Stimulated activated memory B cell treated with anti-CD40 and anti-IgM and Interleukin-4, amounts not matched to agents 10 μg/mL and 1 μg/mL and 100 μg/mL, for 72 hours (primary cell): ENCODE results near the gene ANKRD11.
"Not testable (repeated sequence)": the region's sequence is repeated elsewhere in the genome, so short reads cannot be mapped to it uniquely, and the experiment has no call there.

Experiments
- ATAC-seq: fragments of 150-1000 bp; cut with Tn5 transposase; 2 replicates; pipeline ENCODE4 v1.10.0; 2021
- H3K27ac Mint-ChIP-seq: one replicate; pipeline ENCODE4 v1.8.0; 2022; ENCODE audit warnings: mild to moderate bottlenecking, mixed read lengths
- H3K27me3 Mint-ChIP-seq: one replicate; pipeline ENCODE4 v1.8.0; 2022; ENCODE audit warnings: mixed read lengths
- H3K36me3 Mint-ChIP-seq: one replicate; pipeline ENCODE4 v1.8.0; 2022; ENCODE audit warnings: mixed read lengths
- H3K4me1 Mint-ChIP-seq: one replicate; pipeline ENCODE4 v1.8.0; 2022; ENCODE audit warnings: mixed read lengths
- H3K4me3 Mint-ChIP-seq: one replicate; pipeline ENCODE4 v1.8.0; 2022; ENCODE audit warnings: mild to moderate bottlenecking, moderate library complexity, mixed read lengths
- H3K9me3 Mint-ChIP-seq: one replicate; pipeline ENCODE4 v1.8.0; 2022; ENCODE audit warnings: mixed read lengths

Gene ANKRD11

GRCh38 chr16:89437991-89438390 is 52.4 kb downstream of the ANKRD11 start:
- H3K36me3 Mint-ChIP-seq = peaks cover 35% of the 10 kb centered on the region
- H3K27me3 Mint-ChIP-seq = no peaks in the 10 kb centered on the region
- H3K27ac Mint-ChIP-seq = no peak overlapping the region
- no peak for ATAC-seq
- peaks cover 62% of the 10 kb centered on the region for H3K4me1 Mint-ChIP-seq
- peaks cover 3% of the 10 kb centered on the region for H3K9me3 Mint-ChIP-seq
- H3K4me3 Mint-ChIP-seq = no peak overlapping the region

- Mint-ChIP-seq H3K4me1 (peaks cover 56% of the 10 kb centered on the region), H3K27ac (no peak overlapping the region), H3K27me3 (no peaks in the 10 kb centered on the region), H3K4me3 (no peak overlapping the region), H3K36me3 (peaks cover 35% of the 10 kb centered on the region), H3K9me3 (peaks cover 3% of the 10 kb centered on the region)
- no peak for ATAC-seq
Measured at GRCh38 chr16:89437251-89437987, 52.9 kb downstream of the ANKRD11 start.

- no peak overlapping the region for H3K4me3 Mint-ChIP-seq
- H3K27ac Mint-ChIP-seq = no peak overlapping the region
- peaks cover 46% of the 10 kb centered on the region for H3K4me1 Mint-ChIP-seq
- ATAC-seq = no peak
- no peaks in the 10 kb centered on the region for H3K27me3 Mint-ChIP-seq
- peaks cover 35% of the 10 kb centered on the region for H3K36me3 Mint-ChIP-seq
- H3K9me3 Mint-ChIP-seq = peaks cover 3% of the 10 kb centered on the region
Measured at GRCh38 chr16:89436366-89436765, 54.0 kb downstream of the ANKRD11 start.

GRCh38 chr16:89435059-89435458 is 55.3 kb downstream of the ANKRD11 start:
- Mint-ChIP-seq H3K4me3 (peak overlapping the region; percentile 47), H3K4me1 (peaks cover 34% of the 10 kb centered on the region), H3K36me3 (peaks cover 28% of the 10 kb centered on the region)
- H3K9me3 Mint-ChIP-seq, H3K27me3 Mint-ChIP-seq, H3K27ac Mint-ChIP-seq, ATAC-seq: not testable (repeated sequence)

GRCh38 chr16:89434490-89434889 is 55.9 kb downstream of the ANKRD11 start:
- Mint-ChIP-seq H3K9me3 (peaks cover 3% of the 10 kb centered on the region), H3K36me3 (peaks cover 23% of the 10 kb centered on the region), H3K27ac (no peak overlapping the region), H3K4me3 (no peak overlapping the region), H3K27me3 (no peaks in the 10 kb centered on the region), H3K4me1 (peaks cover 29% of the 10 kb centered on the region)
- ATAC-seq = no peak

GRCh38 chr16:89433363-89433984 is 56.9 kb downstream of the ANKRD11 start:
- H3K9me3 Mint-ChIP-seq, ATAC-seq, H3K4me3 Mint-ChIP-seq, H3K27me3 Mint-ChIP-seq, H3K27ac Mint-ChIP-seq: not testable (repeated sequence)
- Mint-ChIP-seq H3K4me1 (peaks cover 26% of the 10 kb centered on the region), H3K36me3 (peaks cover 20% of the 10 kb centered on the region)

- no peak for ATAC-seq
- Mint-ChIP-seq H3K4me1 (peaks cover 17% of the 10 kb centered on the region), H3K27ac (no peak overlapping the region), H3K9me3 (peaks cover 3% of the 10 kb centered on the region), H3K36me3 (peaks cover 13% of the 10 kb centered on the region), H3K27me3 (no peaks in the 10 kb centered on the region), H3K4me3 (no peak overlapping the region)
Measured at GRCh38 chr16:89431630-89432029, 58.7 kb downstream of the ANKRD11 start.

GRCh38 chr16:89431158-89431584 is 59.2 kb downstream of the ANKRD11 start:
- no peak overlapping the region for H3K27ac Mint-ChIP-seq
- peaks cover 3% of the 10 kb centered on the region for H3K9me3 Mint-ChIP-seq
- H3K36me3 Mint-ChIP-seq = peaks cover 17% of the 10 kb centered on the region
- peaks cover 21% of the 10 kb centered on the region for H3K4me1 Mint-ChIP-seq
- no peak for ATAC-seq
- no peaks in the 10 kb centered on the region for H3K27me3 Mint-ChIP-seq
- no peak overlapping the region for H3K4me3 Mint-ChIP-seq

GRCh38 chr16:89430436-89431157 is 59.8 kb downstream of the ANKRD11 start:
- Mint-ChIP-seq H3K4me3 (no peak overlapping the region), H3K36me3 (peaks cover 17% of the 10 kb centered on the region), H3K9me3 (peaks cover 1% of the 10 kb centered on the region), H3K4me1 (peaks cover 21% of the 10 kb centered on the region), H3K27me3 (no peaks in the 10 kb centered on the region), H3K27ac (no peak overlapping the region)
- no peak for ATAC-seq

- H3K27ac Mint-ChIP-seq, H3K9me3 Mint-ChIP-seq, ATAC-seq, H3K4me3 Mint-ChIP-seq, H3K27me3 Mint-ChIP-seq: not testable (repeated sequence)
- peaks cover 36% of the 10 kb centered on the region for H3K4me1 Mint-ChIP-seq
- H3K36me3 Mint-ChIP-seq = peaks cover 19% of the 10 kb centered on the region
Measured at GRCh38 chr16:89428605-89429004, 61.8 kb downstream of the ANKRD11 start.

GRCh38 chr16:89426736-89427530 is 63.4 kb downstream of the ANKRD11 start:
- ATAC-seq = no peak
- Mint-ChIP-seq H3K27ac (peak overlapping the region; percentile 20), H3K4me1 (peaks cover 53% of the 10 kb centered on the region), H3K4me3 (peak overlapping the region; percentile 42), H3K27me3 (no peaks in the 10 kb centered on the region), H3K36me3 (peaks cover 21% of the 10 kb centered on the region), H3K9me3 (no peaks in the 10 kb centered on the region)

GRCh38 chr16:89425523-89425922 is 64.8 kb downstream of the ANKRD11 start:
- no peaks in the 10 kb centered on the region for H3K27me3 Mint-ChIP-seq
- peak overlapping the region; percentile 21 for H3K4me3 Mint-ChIP-seq
- peaks cover 62% of the 10 kb centered on the region for H3K4me1 Mint-ChIP-seq
- H3K27ac Mint-ChIP-seq = peak overlapping the region; percentile 20
- no peak for ATAC-seq
- H3K9me3 Mint-ChIP-seq = no peaks in the 10 kb centered on the region
- H3K36me3 Mint-ChIP-seq = peaks cover 27% of the 10 kb centered on the region

- Mint-ChIP-seq H3K4me3 (no peak overlapping the region), H3K4me1 (peaks cover 70% of the 10 kb centered on the region), H3K27me3 (no peaks in the 10 kb centered on the region), H3K9me3 (no peaks in the 10 kb centered on the region), H3K27ac (peak overlapping the region; percentile 87), H3K36me3 (peaks cover 27% of the 10 kb centered on the region)
- no peak for ATAC-seq
Measured at GRCh38 chr16:89423681-89424260, 66.6 kb downstream of the ANKRD11 start.

GRCh38 chr16:89422905-89423630 is 67.3 kb downstream of the ANKRD11 start:
- ATAC-seq = peak; percentile 91

More at GRCh38 chr16:89422905-89423630, 67.3 kb downstream of the ANKRD11 start:
- Mint-ChIP-seq H3K27me3 (no peaks in the 10 kb centered on the region), H3K36me3 (peaks cover 33% of the 10 kb centered on the region), H3K27ac (peak overlapping the region; percentile 87), H3K4me1 (peaks cover 76% of the 10 kb centered on the region), H3K9me3 (no peaks in the 10 kb centered on the region), H3K4me3 (peak overlapping the region; percentile 73)
